OCI-M2 (cell line): Measurements from ENCODE around the gene EVA1A.

Experiments
- DNase-seq: peaks from one replicate; lab custom pipeline; 2025; ENCODE audit not compliant: unreplicated experiment; lab: John Stamatoyannopoulos, UW

Gene EVA1A

GRCh38 chr2:75454241-75454620 is 106.5 kb downstream of the EVA1A start:
- DNase-seq: no peak

GRCh38 chr2:75453384-75454240 is 107.1 kb downstream of the EVA1A start:
- DNase-seq: no peak

GRCh38 chr2:75450068-75450467 is 110.7 kb downstream of the EVA1A start:
- DNase-seq: no peak

GRCh38 chr2:75447176-75447575 is 113.6 kb downstream of the EVA1A start:
- DNase-seq: no peak
